Keratinocyte (primary cell): Measurements from ENCODE around the gene TBL2. TPM values are rescaled to one million over a fixed set of nuclear protein-coding genes. Genes with fewer than 3 reads are reported as not detected.
"Not testable (repeated sequence)": the region's sequence is repeated elsewhere in the genome, so short reads cannot be mapped to it uniquely, and the experiment has no call there.

Source experiments
- DNase-seq: peaks from one replicate; pipeline ENCODE4 v3.0.0-alpha.2; 2011; ENCODE audit warnings: low read depth, missing footprints, low spot score
- FAIRE-seq: peaks from 2 replicates; lab custom pipeline; 2011; peaks lifted over from hg19 to GRCh38; lab: Jason Lieb, UNC
- H2AFZ ChIP-seq: 2 replicates; pipeline ENCODE4 v1.6.0; 2012; ENCODE audit warnings: low read length, control low read depth, inconsistent platforms; ENCODE audit not compliant: control insufficient read depth
- H3K27ac ChIP-seq: 2 replicates; pipeline ENCODE4 v1.5.1; 2011; ENCODE audit warnings: low read length; ENCODE audit not compliant: control insufficient read depth, insufficient read depth
- H3K27me3 ChIP-seq: 3 replicates; pipeline ENCODE4 v1.6.0; 2011; ENCODE audit warnings: low read length; ENCODE audit not compliant: control insufficient read depth, insufficient read depth; ENCODE audit errors: extremely low read depth
- H3K36me3 ChIP-seq, 2 experiments: 2 replicates in 1 of 2; 3 replicates in 1 of 2; pipeline ENCODE4 v1.5.1; 2011; ENCODE audit warnings: low read length in 2 of 2, mild to moderate bottlenecking in 1 of 2; ENCODE audit not compliant: control insufficient read depth in 2 of 2, insufficient read depth in 2 of 2; ENCODE audit errors: extremely low read depth in 1 of 2
- H3K4me1 ChIP-seq: 3 replicates; pipeline ENCODE4 v1.5.1; 2011; ENCODE audit warnings: low read length; ENCODE audit not compliant: control insufficient read depth, insufficient read depth; ENCODE audit errors: extremely low read depth
- H3K4me2 ChIP-seq: 3 replicates; pipeline ENCODE4 v1.6.0; 2011; ENCODE audit warnings: low read depth, low read length; ENCODE audit not compliant: control insufficient read depth, insufficient read depth; ENCODE audit errors: extremely low read depth
- H3K4me3 ChIP-seq, 3 experiments: fragments of 200-600 bp in 1 of 3; sonication (generic) in 1 of 3; 2 replicates in 2 of 3; 3 replicates in 1 of 3; pipeline ENCODE4 v1.5.1; 2011 to 2016; ENCODE audit warnings: low read length in 3 of 3, mild to moderate bottlenecking in 3 of 3, control low read depth in 2 of 3, inconsistent platforms in 1 of 3, low read depth in 1 of 3, mixed read lengths in 1 of 3, mixed run types in 1 of 3, moderate library complexity in 1 of 3; ENCODE audit not compliant: control insufficient read depth in 2 of 3, insufficient read depth in 2 of 3; ENCODE audit errors: extremely low read depth in 1 of 3
- H3K79me2 ChIP-seq: 2 replicates; pipeline ENCODE4 v1.6.0; 2012; ENCODE audit warnings: low read length; ENCODE audit not compliant: control insufficient read depth, insufficient read depth
- H3K9ac ChIP-seq: 3 replicates; pipeline ENCODE4 v1.6.0; 2011; ENCODE audit warnings: low read length; ENCODE audit not compliant: control insufficient read depth, insufficient read depth; ENCODE audit errors: extremely low read depth
- H3K9me1 ChIP-seq: 3 replicates; pipeline ENCODE4 v1.6.0; 2011; ENCODE audit warnings: low read length; ENCODE audit not compliant: control insufficient read depth, insufficient read depth; ENCODE audit errors: extremely low read depth
- H3K9me3 ChIP-seq: 2 replicates; pipeline ENCODE4 v1.5.1; 2012; ENCODE audit warnings: low read depth, low read length; ENCODE audit not compliant: control insufficient read depth
- H4K20me1 ChIP-seq: 3 replicates; pipeline ENCODE4 v1.6.0; 2011; ENCODE audit warnings: low read length; ENCODE audit not compliant: control insufficient read depth, insufficient read depth; ENCODE audit errors: extremely low read depth
- CTCF ChIP-seq, 3 experiments: IDR thresholded peaks in 1 of 3; conservative IDR thresholded peaks in 1 of 3; optimal IDR thresholded peaks in 1 of 3; 2 replicates in 2 of 3; 3 replicates in 1 of 3; pipeline versions ENCODE3 to v1.5.1; 2011; ENCODE audit warnings: low read length in 3 of 3, mild to moderate bottlenecking in 3 of 3, moderate library complexity in 2 of 3, control low read depth in 1 of 3, inconsistent platforms in 1 of 3; ENCODE audit not compliant: insufficient read depth in 2 of 3; ENCODE audit errors: extremely low read depth in 1 of 3
- EZH2 ChIP-seq: IDR thresholded peaks from one replicate; pipeline ENCODE4 v1.6.1; 2012; ENCODE audit warnings: inconsistent platforms, mild to moderate bottlenecking, low read length, moderate library complexity
- dilution Hi-C: fragments of 300-500 bp; cut with MboI; formaldehyde crosslinking; loops from one replicate; pipeline ENCODE4 v1.7.0; 2020; ENCODE audit warnings: low sequenced_read_pairs; ENCODE audit not compliant: extremely low pct_ligation_motif_present
- polyA plus RNA-seq, 5 experiments: library from polyadenylated mRNA; depleted of rRNA in 3 of 5; stranded (reverse) in 3 of 5; stranded (forward) in 1 of 5; unstranded in 1 of 5; fragments of >200 nt; gene quantifications; 1 replicate in 1 of 5; 2 replicates in 3 of 5; 3 replicates in 1 of 5; pipeline versions ENCODE4 v1.2.1 to v1.2.3, GENCODE V29; 2011 to 2012; ENCODE audit warnings: missing spikeins in 2 of 5, low read depth in 1 of 5, low replicate concordance in 1 of 5

TBL2 gene
- polyA plus RNA-seq, 1 donor (not counting 4 experiments of a cell fraction or from before 2014, with no cell fraction given), result 29.4 TPM

GRCh38 chr7:73618538-73618937, 40.2 kb upstream of the TBL2 start:
- no peaks in the 10 kb centered on the region for H3K36me3 ChIP-seq
- H2AFZ ChIP-seq, result no peak overlapping the region
- H3K9me1 ChIP-seq, result no peaks in the 10 kb centered on the region
- no peak for DNase-seq
- H3K4me2 ChIP-seq, result no peak overlapping the region
- H3K9me3 ChIP-seq, result no peaks in the 10 kb centered on the region
- H3K79me2 ChIP-seq, result no peaks in the 10 kb centered on the region
- H4K20me1 ChIP-seq, result no peaks in the 10 kb centered on the region
- H3K4me1 ChIP-seq, result peaks cover 18% of the 10 kb centered on the region
- FAIRE-seq, result no peak
- no peak overlapping the region for H3K9ac ChIP-seq
- peaks cover 11% of the 10 kb centered on the region for H3K27me3 ChIP-seq
- TF ChIP-seq CTCF (optimal IDR thresholded peaks at IDR 0.05 in 1 of 3, IDR thresholded peaks at IDR 0.05 in 1 of 3, conservative IDR thresholded peaks at IDR 0.05 in 1 of 3; ENCODE audit: extremely low read depth in 1 of 3, insufficient read depth in 2 of 3, low read length in 3 of 3) (no peak), EZH2 (no peak)
- no peak overlapping the region for H3K27ac ChIP-seq
- H3K4me3 ChIP-seq, result no peak overlapping the region
- dilution Hi-C loops, result no loop called here

- H3K79me2 ChIP-seq, H3K36me3 ChIP-seq, H3K9ac ChIP-seq, dilution Hi-C loops, H2AFZ ChIP-seq, H3K27ac ChIP-seq, H3K9me3 ChIP-seq, H3K4me2 ChIP-seq, H3K27me3 ChIP-seq, H3K9me1 ChIP-seq, H4K20me1 ChIP-seq, DNase-seq, H3K4me3 ChIP-seq, FAIRE-seq: not testable (repeated sequence)
- peaks cover 13% of the 10 kb centered on the region for H3K4me1 ChIP-seq
Measured at GRCh38 chr7:73617520-73617919, 39.1 kb upstream of the TBL2 start.

- no peak for FAIRE-seq
- no peaks in the 10 kb centered on the region for H3K79me2 ChIP-seq
- no peaks in the 10 kb centered on the region for H4K20me1 ChIP-seq
- no peak for DNase-seq
- TF ChIP-seq EZH2 (no peak), CTCF (optimal IDR thresholded peaks at IDR 0.05 in 1 of 3, IDR thresholded peaks at IDR 0.05 in 1 of 3, conservative IDR thresholded peaks at IDR 0.05 in 1 of 3; ENCODE audit: extremely low read depth in 1 of 3, insufficient read depth in 2 of 3, low read length in 3 of 3) (peak in 2 of 3 experiments; percentile 3 to 44)
- H2AFZ ChIP-seq, result no peak overlapping the region
- dilution Hi-C loops, result no loop called here
- no peak overlapping the region for H3K9ac ChIP-seq
- no peak overlapping the region for H3K27ac ChIP-seq
- no peak overlapping the region for H3K4me3 ChIP-seq
- H3K4me1 ChIP-seq, result peaks cover 13% of the 10 kb centered on the region
- H3K9me1 ChIP-seq, result no peaks in the 10 kb centered on the region
- H3K27me3 ChIP-seq, result no peaks in the 10 kb centered on the region
- H3K4me2 ChIP-seq, result no peak overlapping the region
- H3K9me3 ChIP-seq, result no peaks in the 10 kb centered on the region
- H3K36me3 ChIP-seq, result no peaks in the 10 kb centered on the region
Measured at GRCh38 chr7:73615886-73616285, 37.5 kb upstream of the TBL2 start.

GRCh38 chr7:73614937-73615336, 36.6 kb upstream of the TBL2 start:
- H3K9me3 ChIP-seq, DNase-seq, H3K4me3 ChIP-seq, H3K9ac ChIP-seq, H2AFZ ChIP-seq, H3K79me2 ChIP-seq, H4K20me1 ChIP-seq, H3K27me3 ChIP-seq, H3K27ac ChIP-seq, H3K9me1 ChIP-seq, FAIRE-seq, dilution Hi-C loops, H3K36me3 ChIP-seq: not testable (repeated sequence)
- H3K4me1 ChIP-seq, result peaks cover 13% of the 10 kb centered on the region
- peak overlapping the region; percentile 92 for H3K4me2 ChIP-seq
